Adrenal gland (tissue), 12 donors: Measurements from ENCODE around the gene ZNF217. TPM values are rescaled to one million over a fixed set of nuclear protein-coding genes. Genes with fewer than 3 reads are reported as not detected.
"Not testable (repeated sequence)": the region's sequence is repeated elsewhere in the genome, so short reads cannot be mapped to it uniquely, and the experiment has no call there.

Experiments
- DNase-seq, 7 donors: peaks; one replicate each; pipeline ENCODE4 v3.0.0-alpha.2; 2019 to 2020
- H3K27ac ChIP-seq, 5 donors: fragments of 200-600 bp; sonication (generic) in 4 of 5; 1 replicate in 3 of 5; 2 replicates in 2 of 5; pipeline versions ENCODE4 v1.5.1 to v1.8.0; 2016 to 2020; ENCODE audit warnings: mild to moderate bottlenecking in 1 of 5
- H3K27me3 ChIP-seq: fragments of 200-600 bp; 2 replicates; pipeline ENCODE4 v1.8.0; 2021
- H3K36me3 ChIP-seq, 2 donors: fragments of 200-600 bp; replicated peaks in 1 of 2; 1 replicate in 1 of 2; 2 replicates in 1 of 2; pipeline versions ENCODE4 v1.5.1 to v1.8.0; 2018 to 2022
- H3K4me1 ChIP-seq, 2 donors: fragments of 200-600 bp; replicated peaks in 1 of 2; 1 replicate in 1 of 2; 2 replicates in 1 of 2; pipeline versions ENCODE4 v1.5.1 to v1.8.0; 2018 to 2021
- H3K4me3 ChIP-seq, 4 donors: fragments of 200-600 bp; sonication (generic) in 3 of 4; one replicate each; pipeline ENCODE4 v1.5.1; 2016 to 2018
- H3K9me3 ChIP-seq, 3 donors: fragments of 200-600 bp; sonication (generic) in 1 of 3; replicated peaks in 1 of 3; 1 replicate in 2 of 3; 2 replicates in 1 of 3; pipeline versions ENCODE4 v1.5.1 to v1.8.0; 2016 to 2021
- POLR2A ChIP-seq, 2 donors: fragments of 450-650 bp; IDR thresholded peaks; one replicate each; pipeline ENCODE4 v1.6.1; 2017; ENCODE audit warnings: antibody characterized with exemption in 2 of 2, mild to moderate bottlenecking in 2 of 2, moderate library complexity in 1 of 2
- WGBS, 4 donors: extraction: QIAGEN DNeasy Blood & Tissue Kit in 2 of 4; methylation state at CpG; one replicate each; pipeline versions ENCODE4 v1.1.5 to v1.1.7; 2013 to 2017; 5-methylcytosine and 5-hydroxymethylcytosine counted together
- intact Hi-C, 2 donors: fragments of 100-400 bp; cut with DNase I; formaldehyde crosslinking; loops; one replicate each; pipeline versions ENCODE4 v1.14.1 to v1.15.0; 2022 to 2023
- polyA plus RNA-seq, 3 donors: library from polyadenylated mRNA; stranded (reverse); fragments of 200-250 nt in 2 of 3; fragments of 350-450 nt in 1 of 3; fragmentation: Illumina TruSeq in 1 of 3; extraction: RNeasy Lipid Tissue Mini Kit (QIAGEN cat#74804) in 1 of 3; gene quantifications; one replicate each; pipeline ENCODE4 v1.2.3, GENCODE V29; 2013 to 2014
- total RNA-seq, 9 donors: library from RNA; depleted of rRNA in 4 of 9; stranded (reverse); fragments of >200 nt in 4 of 9; fragments of 120-200 nt in 1 of 9; fragmentation: NEBNext Ultra II Directional in 1 of 9; extraction: Animal tissue kit (Norgen Biotek cat#: 25700) in 1 of 9; gene quantifications; one replicate each; pipeline versions ENCODE4 v1.1.0 to v1.2.4, GENCODE V29; 2013 to 2023
- TF ChIP-seq, protein P1 (sequence below), 6 experiments: fragments of 450-650 bp in 4 of 6; fragments of 200-600 bp in 2 of 6; sonication (generic) in 1 of 6; IDR thresholded peaks; 1 replicate in 5 of 6; 2 replicates in 1 of 6; pipeline versions ENCODE4 v1.5.1 to v1.8.0; 2016 to 2021; ENCODE audit warnings: antibody characterized with exemption in 6 of 6, mild to moderate bottlenecking in 2 of 6, moderate library complexity in 1 of 6
- donor health status: healthy with polysubstance abuse.
- donor health status: Bipolar disorder and iron deficiency.
- donor health status: DM: yes; HTN: yes; CAD: no.
- donor health status: DM: no; HTN: no; CAD: no.
- donor health status: DM: no; HTN: no; CAD: no.
- donor health status: DM: yes; HTN: yes; CAD: no.

The ZNF217 gene
- total and polyA plus RNA-seq, 12 donors = 3.3 to 23.4 (median 11.8) TPM

DNA sequence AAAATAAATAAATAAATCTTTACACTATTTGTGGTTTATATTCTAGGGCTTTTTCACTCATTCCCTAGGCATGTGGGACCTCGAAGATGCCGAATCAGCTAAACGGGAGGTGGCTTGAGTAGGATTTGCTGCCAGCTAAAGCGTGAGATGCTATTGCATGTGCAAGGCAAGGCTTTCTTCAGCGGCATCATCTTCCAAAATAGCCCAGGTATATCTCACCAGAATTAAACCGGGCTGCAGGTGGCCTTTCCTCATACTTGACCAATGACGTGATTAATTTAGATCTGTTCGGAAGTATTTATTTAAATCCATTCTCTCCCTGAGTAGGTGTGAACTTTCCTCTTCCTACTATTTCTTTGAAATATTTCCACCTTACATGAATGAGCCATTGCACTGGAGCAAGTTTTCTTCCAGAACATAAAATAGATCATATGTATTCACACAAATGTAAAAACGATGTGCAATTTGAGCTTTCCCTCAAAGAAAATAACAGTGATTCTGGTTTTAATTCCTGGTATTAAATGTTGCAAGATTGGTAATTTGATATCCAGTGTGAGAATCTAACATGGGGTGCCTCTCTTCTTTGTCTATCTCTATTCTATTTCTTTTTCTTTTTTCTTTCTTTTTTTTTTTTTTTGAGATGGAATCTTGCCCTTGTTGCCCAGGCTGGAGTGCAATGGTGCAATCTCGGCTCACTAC, 24.3 kb upstream of the ZNF217 start:
- peak in 2 of 7 donors; percentile 1 to 40 for DNase-seq
- H3K4me3 ChIP-seq = no peak overlapping the region

DNA sequence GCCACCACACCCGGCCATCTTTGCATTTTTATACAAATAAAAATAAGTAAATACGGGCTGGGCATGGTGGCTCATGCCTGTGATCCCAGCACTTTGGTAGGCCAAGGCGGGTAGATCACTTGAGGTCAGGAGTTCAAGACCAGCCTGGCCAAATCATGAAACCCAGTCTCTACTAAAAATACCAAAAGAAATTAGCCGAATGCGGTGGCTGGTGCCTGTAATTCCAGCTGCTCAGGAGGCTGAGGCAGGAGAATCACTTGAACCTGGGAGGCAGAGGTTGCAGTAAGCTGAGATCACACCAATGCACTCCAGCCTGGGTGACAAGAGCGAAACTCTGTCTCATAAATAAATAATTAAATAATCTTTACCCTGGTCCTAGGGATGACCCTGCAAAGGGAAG, 22.9 kb upstream of the ZNF217 start:
- H3K36me3 ChIP-seq, H3K9me3 ChIP-seq, intact Hi-C loops, H3K4me3 ChIP-seq, H3K27me3 ChIP-seq, H3K27ac ChIP-seq, H3K4me1 ChIP-seq: not testable (repeated sequence)
- peak in 2 of 7 donors; percentile 2 to 11 for DNase-seq
- 94 to 98% (median 97%) methylated on average over 6 of the region's 6 CpGs for WGBS, 4 donors

More for the DNA sequence above, 24.3 kb upstream of the ZNF217 start:
- no peak overlapping the region for H3K27ac ChIP-seq
- H3K4me1 ChIP-seq = peaks cover 15 to 23% of the 10 kb centered on the region in 2 donors
- no peak for TF ChIP-seq POLR2A (IDR thresholded peaks at IDR 0.05)
- TF ChIP-seq, protein P1, sequence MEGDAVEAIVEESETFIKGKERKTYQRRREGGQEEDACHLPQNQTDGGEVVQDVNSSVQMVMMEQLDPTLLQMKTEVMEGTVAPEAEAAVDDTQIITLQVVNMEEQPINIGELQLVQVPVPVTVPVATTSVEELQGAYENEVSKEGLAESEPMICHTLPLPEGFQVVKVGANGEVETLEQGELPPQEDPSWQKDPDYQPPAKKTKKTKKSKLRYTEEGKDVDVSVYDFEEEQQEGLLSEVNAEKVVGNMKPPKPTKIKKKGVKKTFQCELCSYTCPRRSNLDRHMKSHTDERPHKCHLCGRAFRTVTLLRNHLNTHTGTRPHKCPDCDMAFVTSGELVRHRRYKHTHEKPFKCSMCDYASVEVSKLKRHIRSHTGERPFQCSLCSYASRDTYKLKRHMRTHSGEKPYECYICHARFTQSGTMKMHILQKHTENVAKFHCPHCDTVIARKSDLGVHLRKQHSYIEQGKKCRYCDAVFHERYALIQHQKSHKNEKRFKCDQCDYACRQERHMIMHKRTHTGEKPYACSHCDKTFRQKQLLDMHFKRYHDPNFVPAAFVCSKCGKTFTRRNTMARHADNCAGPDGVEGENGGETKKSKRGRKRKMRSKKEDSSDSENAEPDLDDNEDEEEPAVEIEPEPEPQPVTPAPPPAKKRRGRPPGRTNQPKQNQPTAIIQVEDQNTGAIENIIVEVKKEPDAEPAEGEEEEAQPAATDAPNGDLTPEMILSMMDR (IDR thresholded peaks at IDR 0.05) = no peak
- no peaks in the 10 kb centered on the region for H3K9me3 ChIP-seq
- H3K27me3 ChIP-seq = no peaks in the 10 kb centered on the region
- intact Hi-C loops = no loop called here
- 86 to 92% (median 90%) methylated on average over 10 of the region's 10 CpGs for WGBS, 4 donors
- no peaks in the 10 kb centered on the region for H3K36me3 ChIP-seq

DNA sequence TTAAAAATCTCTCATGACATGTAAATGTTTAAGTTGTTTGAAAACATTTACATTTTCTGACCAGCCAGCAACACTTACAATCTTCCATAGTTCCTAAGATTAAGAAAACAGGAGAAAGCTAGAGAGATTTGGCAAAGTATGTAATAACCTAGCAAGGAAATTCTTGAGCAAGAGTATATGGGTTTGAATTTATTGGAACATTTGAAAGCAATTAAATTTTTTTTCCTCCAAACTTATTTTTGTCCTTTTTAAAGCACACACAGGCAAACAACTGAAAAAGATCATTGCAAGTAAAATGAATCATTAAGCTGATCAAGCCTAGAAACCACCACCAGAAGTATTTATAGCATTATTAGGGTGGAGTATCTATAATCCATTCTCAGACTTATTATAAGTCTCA, 20.1 kb upstream of the ZNF217 start:
- TF ChIP-seq, protein P1 (IDR thresholded peaks at IDR 0.05) = no peak
- no peak for TF ChIP-seq POLR2A (IDR thresholded peaks at IDR 0.05)
- intact Hi-C loops = no loop called here

DNA sequence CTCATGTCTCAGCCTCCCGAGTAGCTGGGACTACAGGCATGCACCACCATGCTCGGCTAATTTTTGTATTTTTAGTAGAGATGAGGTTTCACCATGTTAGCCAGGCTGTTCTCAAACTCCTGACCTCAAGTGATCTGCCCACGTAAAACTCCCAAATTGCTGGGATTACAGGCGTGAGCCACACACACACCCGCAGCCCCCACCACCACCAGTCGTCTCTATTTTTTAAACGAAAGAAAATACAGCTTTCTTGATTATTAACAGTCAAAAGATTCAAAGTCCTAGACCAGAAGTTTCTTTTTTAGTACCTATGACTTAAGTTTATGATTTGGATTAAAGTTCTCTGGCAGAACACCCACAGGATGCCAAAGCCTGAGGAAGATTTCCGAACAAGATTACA, 18.6 kb upstream of the ZNF217 start:
- H3K4me1 ChIP-seq, H3K27ac ChIP-seq, H3K36me3 ChIP-seq, H3K9me3 ChIP-seq, H3K4me3 ChIP-seq, intact Hi-C loops, H3K27me3 ChIP-seq: not testable (repeated sequence)
- 89 to 98% (median 92%) methylated on average over 8 of the region's 8 CpGs for WGBS, 4 donors
- peak in 2 of 7 donors; percentile 7 to 25 for DNase-seq

More for the DNA sequence above, 20.1 kb upstream of the ZNF217 start:
- Histone ChIP-seq H3K9me3 (no peaks in the 10 kb centered on the region), H3K27ac (no peak overlapping the region), H3K4me3 (no peak overlapping the region), H3K4me1 (no peaks in the 10 kb centered on the region), H3K27me3 (no peaks in the 10 kb centered on the region), H3K36me3 (no peaks in the 10 kb centered on the region)
- DNase-seq = no peak

DNA sequence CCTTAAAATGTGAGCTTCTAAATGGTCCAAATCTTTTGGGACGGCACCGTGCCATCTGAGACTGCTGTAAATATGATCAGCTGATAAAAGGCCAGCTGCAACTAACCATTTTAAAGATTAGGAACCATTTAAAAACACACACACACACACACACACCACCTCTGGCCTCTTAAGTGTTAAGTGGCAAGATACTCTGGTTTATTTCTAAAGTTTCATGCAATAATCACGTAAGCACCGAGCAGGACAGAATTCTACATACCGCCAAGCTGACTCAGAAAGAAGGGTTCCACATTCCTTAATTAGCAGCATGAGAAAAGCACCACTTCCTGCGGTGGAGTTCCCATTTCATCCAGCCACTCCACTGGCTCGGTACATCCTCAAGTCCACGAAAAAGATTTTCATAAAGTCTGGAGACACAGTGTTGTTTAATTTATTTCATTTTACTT, 17.8 kb upstream of the ZNF217 start:
- peaks cover 4% of the 10 kb centered on the region in 2 donors for H3K4me1 ChIP-seq
- H3K4me3 ChIP-seq = no peak overlapping the region
- H3K9me3 ChIP-seq = no peaks in the 10 kb centered on the region
- WGBS, 4 donors = 41 to 51% (median 48%) methylated on average over 8 of the region's 8 CpGs
- H3K36me3 ChIP-seq = no peaks in the 10 kb centered on the region
- TF ChIP-seq, protein P1 (IDR thresholded peaks at IDR 0.05) = no peak
- TF ChIP-seq POLR2A (IDR thresholded peaks at IDR 0.05) = no peak
- intact Hi-C loops = no loop called here
- no peaks in the 10 kb centered on the region for H3K27me3 ChIP-seq
- DNase-seq = peak in 5 of 7 donors; percentile 15 to 60 (median 37)
- peak overlapping the region in 1 of 5 donors; percentile 16 for H3K27ac ChIP-seq
